GM23338 (cell line): ENCODE data around the gene STK39. TPM values are rescaled to one million over a fixed set of nuclear protein-coding genes. Genes with fewer than 3 reads are reported as not detected.

Experiments used
- ATAC-seq: fragments of 200-7000 bp; cut with Tn5 transposase; 3 replicates; pipeline ENCODE4 v1.9.1; 2020
- DNase-seq: peaks from one replicate; pipeline ENCODE4 v3.0.0-alpha.2; 2015; ENCODE audit warnings: low spot score
- H2AFZ ChIP-seq: fragments of 200-600 bp; sonication (generic); 2 replicates; pipeline ENCODE4 v1.8.0; 2016; ENCODE audit warnings: antibody characterized with exemption, mild to moderate bottlenecking, moderate library complexity
- H3F3A ChIP-seq: fragments of 200-600 bp; sonication (generic); replicated peaks from 2 replicates; pipeline ENCODE4 v1.8.0; 2017; ENCODE audit warnings: antibody characterized with exemption, mixed run types, low read depth
- H3K27ac ChIP-seq: fragments of 200-600 bp; sonication (generic); 2 replicates; pipeline ENCODE4 v1.6.1; 2016; ENCODE audit warnings: low read depth
- H3K27me3 ChIP-seq: fragments of 200-600 bp; sonication (generic); 2 replicates; pipeline ENCODE4 v1.8.0; 2016; ENCODE audit warnings: mild to moderate bottlenecking, mixed run types, moderate library complexity; ENCODE audit not compliant: insufficient read depth
- H3K36me3 ChIP-seq: fragments of 200-600 bp; sonication (generic); 2 replicates; pipeline ENCODE4 v1.8.0; 2016; ENCODE audit warnings: mild to moderate bottlenecking; ENCODE audit not compliant: insufficient read depth
- H3K4me1 ChIP-seq: fragments of 200-600 bp; sonication (generic); 2 replicates; pipeline ENCODE4 v1.8.0; 2016; ENCODE audit warnings: mild to moderate bottlenecking, moderate library complexity; ENCODE audit not compliant: insufficient read depth
- H3K4me2 ChIP-seq: fragments of 200-600 bp; sonication (generic); 2 replicates; pipeline ENCODE4 v1.7.1; 2017; ENCODE audit warnings: mixed run types
- H3K4me3 ChIP-seq: fragments of 200-600 bp; sonication (generic); 2 replicates; pipeline ENCODE4 v1.6.1; 2016; ENCODE audit warnings: mixed run types
- H3K79me2 ChIP-seq: fragments of 200-600 bp; sonication (generic); replicated peaks from 2 replicates; pipeline ENCODE4 v1.8.0; 2017; ENCODE audit warnings: mild to moderate bottlenecking; ENCODE audit not compliant: insufficient read depth
- H3K9me2 ChIP-seq: fragments of 200-600 bp; sonication (generic); 2 replicates; pipeline ENCODE4 v1.8.0; 2017; ENCODE audit not compliant: insufficient read depth
- H4K20me1 ChIP-seq: fragments of 200-600 bp; sonication (generic); replicated peaks from 2 replicates; pipeline ENCODE4 v1.8.0; 2017; ENCODE audit warnings: mild to moderate bottlenecking; ENCODE audit not compliant: insufficient read depth
- H3K27ac Mint-ChIP-seq: 2 replicates; pipeline ENCODE4 v1.8.0; 2020; ENCODE audit warnings: inconsistent platforms, mild to moderate bottlenecking, moderate library complexity, mixed read lengths
- H3K27me3 Mint-ChIP-seq: 3 replicates; pipeline ENCODE4 v1.8.0; 2022; ENCODE audit warnings: low read depth, mild to moderate bottlenecking, moderate library complexity, mixed read lengths, inconsistent platforms; ENCODE audit not compliant: insufficient read depth, poor library complexity
- H3K36me3 Mint-ChIP-seq: 3 replicates; pipeline ENCODE4 v1.8.0; 2021; ENCODE audit warnings: low read depth, mild to moderate bottlenecking, inconsistent platforms, moderate library complexity, mixed read lengths
- H3K4me1 Mint-ChIP-seq: 3 replicates; pipeline ENCODE4 v1.8.0; 2020; ENCODE audit warnings: mild to moderate bottlenecking, inconsistent platforms, mixed read lengths
- H3K4me3 Mint-ChIP-seq: 3 replicates; pipeline ENCODE4 v1.8.0; 2021; ENCODE audit warnings: moderate library complexity, mild to moderate bottlenecking, inconsistent platforms, mixed read lengths
- H3K9me3 Mint-ChIP-seq: 3 replicates; pipeline ENCODE4 v1.8.0; 2020; ENCODE audit warnings: moderate library complexity, mild to moderate bottlenecking, inconsistent platforms, mixed read lengths
- CTCF ChIP-seq, 2 experiments: fragments of 200-600 bp in 1 of 2; sonication (generic) in 1 of 2; conservative IDR thresholded peaks; 2 replicates each; pipeline versions ENCODE4 v1.5.1 to v1.6.1; 2016 to 2017; ENCODE audit warnings: antibody characterized with exemption in 2 of 2, low read depth in 2 of 2, mild to moderate bottlenecking in 2 of 2, moderate library complexity in 1 of 2
- ETS1 ChIP-seq: IDR thresholded peaks from 2 replicates; pipeline ENCODE4 v1.6.1; 2016; ENCODE audit warnings: antibody characterized with exemption
- EZH2 ChIP-seq: fragments of 200-600 bp; sonication (generic); IDR thresholded peaks from one replicate; pipeline ENCODE4 v1.8.0; 2017; ENCODE audit warnings: antibody characterized with exemption, mild to moderate bottlenecking, low read depth; ENCODE audit not compliant: unreplicated experiment
- EZH2phosphoT487 ChIP-seq: fragments of 200-600 bp; sonication (generic); IDR thresholded peaks from one replicate; pipeline ENCODE4 v1.8.1; 2018; ENCODE audit warnings: antibody characterized with exemption; ENCODE audit not compliant: unreplicated experiment
- NANOG ChIP-seq: IDR thresholded peaks from 2 replicates; pipeline ENCODE4 v1.6.1; 2016; ENCODE audit warnings: antibody characterized with exemption, borderline replicate concordance
- POLR2AphosphoS5 ChIP-seq: IDR thresholded peaks from 2 replicates; pipeline ENCODE4 v1.6.1; 2016; ENCODE audit warnings: antibody characterized with exemption, low read depth
- STAT1 ChIP-seq: IDR thresholded peaks from one replicate; pipeline ENCODE4 v1.6.1; 2016; ENCODE audit warnings: antibody characterized with exemption; ENCODE audit not compliant: unreplicated experiment
- ZNF331 ChIP-seq: fragments of 250-450 bp; sonication (Bioruptor Pico); IDR thresholded peaks from 2 replicates; pipeline ENCODE4 v1.5.0; 2020; ENCODE audit warnings: low read depth, mild to moderate bottlenecking, moderate library complexity
- polyA plus RNA-seq: library from polyadenylated mRNA; unstranded; fragments of >200 nt; fragmentation: Nextera tagmentation; extraction: Ambion mirVana; gene quantifications from 2 replicates; pipeline ENCODE4 v1.2.1, GENCODE V29; 2016
- total RNA-seq: library from RNA; depleted of rRNA; stranded (reverse); fragments of >200 nt; shearing (Covaris generic); gene quantifications from 2 replicates; pipeline ENCODE4 v1.2.3, GENCODE V29; 2014
- TF ChIP-seq, protein P1 (sequence below): IDR thresholded peaks from one replicate; pipeline ENCODE4 v1.6.1; 2018; ENCODE audit warnings: antibody characterized with exemption; ENCODE audit not compliant: unreplicated experiment
- TF ChIP-seq, protein P2 (sequence below): fragments of 250-450 bp; sonication (Bioruptor Pico); IDR thresholded peaks from 2 replicates; pipeline ENCODE4 v1.5.0; 2020; ENCODE audit warnings: mild to moderate bottlenecking, moderate library complexity

The STK39 gene
- total and polyA plus RNA-seq, 2 experiments from 2014 or later = 9.5 to 16.9 TPM

DNA sequence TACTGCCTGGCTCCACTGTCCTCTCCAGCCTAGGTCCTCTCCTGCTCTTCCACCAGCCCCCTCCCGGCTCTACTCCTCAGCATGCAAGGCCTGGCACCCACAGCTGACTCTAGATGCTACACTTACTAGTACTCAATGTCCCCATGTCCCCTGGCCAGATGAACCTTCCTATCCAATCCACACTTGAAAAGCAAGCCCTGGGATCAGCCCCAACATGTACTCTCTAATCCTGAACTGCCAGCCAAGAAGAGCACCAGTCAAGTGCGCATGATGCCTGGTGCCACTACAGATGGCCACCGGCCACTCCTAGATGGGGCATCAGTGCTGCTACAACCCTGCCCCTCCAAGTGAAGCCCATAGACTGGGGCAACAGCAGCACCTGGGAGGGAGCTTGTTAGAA, 168.2 kb downstream of the STK39 start:
- peaks cover 5% of the 10 kb centered on the region; the same call in 2 of the 3 replicates for H3K36me3 Mint-ChIP-seq
- H4K20me1 ChIP-seq = no peaks in the 10 kb centered on the region
- H2AFZ ChIP-seq = no peak overlapping the region
- no peaks in the 10 kb centered on the region for H3K27me3 ChIP-seq
- no peaks in the 10 kb centered on the region for H3K9me2 ChIP-seq
- no peak overlapping the region for H3K27ac Mint-ChIP-seq
- H3K4me3 Mint-ChIP-seq = no peak overlapping the region
- H3K79me2 ChIP-seq = no peaks in the 10 kb centered on the region
- DNase-seq = no peak
- no peak overlapping the region for H3K27ac ChIP-seq
- H3K36me3 ChIP-seq = no peaks in the 10 kb centered on the region
- no peak for ATAC-seq
- no peaks in the 10 kb centered on the region; the same call in 1 of the 3 replicates for H3K9me3 Mint-ChIP-seq
- peaks cover 4% of the 10 kb centered on the region; the same call in 1 of the 2 replicates for H3K4me1 ChIP-seq
- no peak for TF ChIP-seq EZH2
- no peak for TF ChIP-seq ZNF331
- H3K27me3 Mint-ChIP-seq = peaks cover 2% of the 10 kb centered on the region
- H3K4me3 ChIP-seq = no peak overlapping the region
- H3K4me2 ChIP-seq = no peak overlapping the region
- H3K4me1 Mint-ChIP-seq = peaks cover 7% of the 10 kb centered on the region
- no peaks in the 10 kb centered on the region for H3F3A ChIP-seq

GRCh38 chr2:168076731-168077130, 170.7 kb downstream of the STK39 start:
- H3K4me1 ChIP-seq = no peaks in the 10 kb centered on the region
- H4K20me1 ChIP-seq = no peaks in the 10 kb centered on the region
- Mint-ChIP-seq H3K4me1 (peaks cover 3% of the 10 kb centered on the region; the same call in 1 of the 3 replicates), H3K4me3 (no peak overlapping the region), H3K36me3 (peaks cover 5% of the 10 kb centered on the region; the same call in 2 of the 3 replicates), H3K27me3 (no peaks in the 10 kb centered on the region), H3K27ac (no peak overlapping the region), H3K9me3 (no peaks in the 10 kb centered on the region; the same call in 1 of the 3 replicates)
- no peaks in the 10 kb centered on the region for H3F3A ChIP-seq
- no peak for DNase-seq
- H3K4me2 ChIP-seq = no peak overlapping the region
- H3K27me3 ChIP-seq = no peaks in the 10 kb centered on the region
- ATAC-seq = no peak
- no peaks in the 10 kb centered on the region for H3K36me3 ChIP-seq
- no peaks in the 10 kb centered on the region for H3K79me2 ChIP-seq
- no peak overlapping the region for H3K27ac ChIP-seq
- no peak overlapping the region for H3K4me3 ChIP-seq
- no peaks in the 10 kb centered on the region for H3K9me2 ChIP-seq
- H2AFZ ChIP-seq = no peak overlapping the region
- TF ChIP-seq NANOG = no peak
- TF ChIP-seq ETS1 = no peak
- TF ChIP-seq STAT1 = no peak
- no peak for TF ChIP-seq ZNF331
- no peak for TF ChIP-seq EZH2phosphoT487
- TF ChIP-seq POLR2AphosphoS5 = no peak
- TF ChIP-seq, protein P1, sequence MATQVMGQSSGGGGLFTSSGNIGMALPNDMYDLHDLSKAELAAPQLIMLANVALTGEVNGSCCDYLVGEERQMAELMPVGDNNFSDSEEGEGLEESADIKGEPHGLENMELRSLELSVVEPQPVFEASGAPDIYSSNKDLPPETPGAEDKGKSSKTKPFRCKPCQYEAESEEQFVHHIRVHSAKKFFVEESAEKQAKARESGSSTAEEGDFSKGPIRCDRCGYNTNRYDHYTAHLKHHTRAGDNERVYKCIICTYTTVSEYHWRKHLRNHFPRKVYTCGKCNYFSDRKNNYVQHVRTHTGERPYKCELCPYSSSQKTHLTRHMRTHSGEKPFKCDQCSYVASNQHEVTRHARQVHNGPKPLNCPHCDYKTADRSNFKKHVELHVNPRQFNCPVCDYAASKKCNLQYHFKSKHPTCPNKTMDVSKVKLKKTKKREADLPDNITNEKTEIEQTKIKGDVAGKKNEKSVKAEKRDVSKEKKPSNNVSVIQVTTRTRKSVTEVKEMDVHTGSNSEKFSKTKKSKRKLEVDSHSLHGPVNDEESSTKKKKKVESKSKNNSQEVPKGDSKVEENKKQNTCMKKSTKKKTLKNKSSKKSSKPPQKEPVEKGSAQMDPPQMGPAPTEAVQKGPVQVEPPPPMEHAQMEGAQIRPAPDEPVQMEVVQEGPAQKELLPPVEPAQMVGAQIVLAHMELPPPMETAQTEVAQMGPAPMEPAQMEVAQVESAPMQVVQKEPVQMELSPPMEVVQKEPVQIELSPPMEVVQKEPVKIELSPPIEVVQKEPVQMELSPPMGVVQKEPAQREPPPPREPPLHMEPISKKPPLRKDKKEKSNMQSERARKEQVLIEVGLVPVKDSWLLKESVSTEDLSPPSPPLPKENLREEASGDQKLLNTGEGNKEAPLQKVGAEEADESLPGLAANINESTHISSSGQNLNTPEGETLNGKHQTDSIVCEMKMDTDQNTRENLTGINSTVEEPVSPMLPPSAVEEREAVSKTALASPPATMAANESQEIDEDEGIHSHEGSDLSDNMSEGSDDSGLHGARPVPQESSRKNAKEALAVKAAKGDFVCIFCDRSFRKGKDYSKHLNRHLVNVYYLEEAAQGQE = no peak
- TF ChIP-seq, protein P2, sequence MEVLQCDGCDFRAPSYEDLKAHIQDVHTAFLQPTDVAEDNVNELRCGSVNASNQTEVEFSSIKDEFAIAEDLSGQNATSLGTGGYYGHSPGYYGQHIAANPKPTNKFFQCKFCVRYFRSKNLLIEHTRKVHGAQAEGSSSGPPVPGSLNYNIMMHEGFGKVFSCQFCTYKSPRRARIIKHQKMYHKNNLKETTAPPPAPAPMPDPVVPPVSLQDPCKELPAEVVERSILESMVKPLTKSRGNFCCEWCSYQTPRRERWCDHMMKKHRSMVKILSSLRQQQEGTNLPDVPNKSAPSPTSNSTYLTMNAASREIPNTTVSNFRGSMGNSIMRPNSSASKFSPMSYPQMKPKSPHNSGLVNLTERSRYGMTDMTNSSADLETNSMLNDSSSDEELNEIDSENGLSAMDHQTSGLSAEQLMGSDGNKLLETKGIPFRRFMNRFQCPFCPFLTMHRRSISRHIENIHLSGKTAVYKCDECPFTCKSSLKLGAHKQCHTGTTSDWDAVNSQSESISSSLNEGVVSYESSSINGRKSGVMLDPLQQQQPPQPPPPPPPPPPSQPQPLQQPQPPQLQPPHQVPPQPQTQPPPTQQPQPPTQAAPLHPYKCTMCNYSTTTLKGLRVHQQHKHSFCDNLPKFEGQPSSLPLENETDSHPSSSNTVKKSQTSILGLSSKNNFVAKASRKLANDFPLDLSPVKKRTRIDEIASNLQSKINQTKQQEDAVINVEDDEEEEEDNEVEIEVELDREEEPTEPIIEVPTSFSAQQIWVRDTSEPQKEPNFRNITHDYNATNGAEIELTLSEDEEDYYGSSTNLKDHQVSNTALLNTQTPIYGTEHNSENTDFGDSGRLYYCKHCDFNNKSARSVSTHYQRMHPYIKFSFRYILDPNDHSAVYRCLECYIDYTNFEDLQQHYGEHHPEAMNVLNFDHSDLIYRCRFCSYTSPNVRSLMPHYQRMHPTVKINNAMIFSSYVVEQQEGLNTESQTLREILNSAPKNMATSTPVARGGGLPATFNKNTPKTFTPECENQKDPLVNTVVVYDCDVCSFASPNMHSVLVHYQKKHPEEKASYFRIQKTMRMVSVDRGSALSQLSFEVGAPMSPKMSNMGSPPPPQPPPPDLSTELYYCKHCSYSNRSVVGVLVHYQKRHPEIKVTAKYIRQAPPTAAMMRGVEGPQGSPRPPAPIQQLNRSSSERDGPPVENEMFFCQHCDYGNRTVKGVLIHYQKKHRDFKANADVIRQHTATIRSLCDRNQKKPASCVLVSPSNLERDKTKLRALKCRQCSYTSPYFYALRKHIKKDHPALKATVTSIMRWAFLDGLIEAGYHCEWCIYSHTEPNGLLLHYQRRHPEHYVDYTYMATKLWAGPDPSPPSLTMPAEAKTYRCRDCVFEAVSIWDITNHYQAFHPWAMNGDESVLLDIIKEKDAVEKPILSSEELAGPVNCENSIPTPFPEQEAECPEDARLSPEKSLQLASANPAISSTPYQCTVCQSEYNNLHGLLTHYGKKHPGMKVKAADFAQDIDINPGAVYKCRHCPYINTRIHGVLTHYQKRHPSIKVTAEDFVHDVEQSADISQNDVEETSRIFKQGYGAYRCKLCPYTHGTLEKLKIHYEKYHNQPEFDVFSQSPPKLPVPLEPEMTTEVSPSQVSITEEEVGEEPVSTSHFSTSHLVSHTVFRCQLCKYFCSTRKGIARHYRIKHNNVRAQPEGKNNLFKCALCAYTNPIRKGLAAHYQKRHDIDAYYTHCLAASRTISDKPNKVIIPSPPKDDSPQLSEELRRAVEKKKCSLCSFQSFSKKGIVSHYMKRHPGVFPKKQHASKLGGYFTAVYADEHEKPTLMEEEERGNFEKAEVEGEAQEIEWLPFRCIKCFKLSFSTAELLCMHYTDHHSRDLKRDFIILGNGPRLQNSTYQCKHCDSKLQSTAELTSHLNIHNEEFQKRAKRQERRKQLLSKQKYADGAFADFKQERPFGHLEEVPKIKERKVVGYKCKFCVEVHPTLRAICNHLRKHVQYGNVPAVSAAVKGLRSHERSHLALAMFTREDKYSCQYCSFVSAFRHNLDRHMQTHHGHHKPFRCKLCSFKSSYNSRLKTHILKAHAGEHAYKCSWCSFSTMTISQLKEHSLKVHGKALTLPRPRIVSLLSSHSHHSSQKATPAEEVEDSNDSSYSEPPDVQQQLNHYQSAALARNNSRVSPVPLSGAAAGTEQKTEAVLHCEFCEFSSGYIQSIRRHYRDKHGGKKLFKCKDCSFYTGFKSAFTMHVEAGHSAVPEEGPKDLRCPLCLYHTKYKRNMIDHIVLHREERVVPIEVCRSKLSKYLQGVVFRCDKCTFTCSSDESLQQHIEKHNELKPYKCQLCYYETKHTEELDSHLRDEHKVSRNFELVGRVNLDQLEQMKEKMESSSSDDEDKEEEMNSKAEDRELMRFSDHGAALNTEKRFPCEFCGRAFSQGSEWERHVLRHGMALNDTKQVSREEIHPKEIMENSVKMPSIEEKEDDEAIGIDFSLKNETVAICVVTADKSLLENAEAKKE (CRISPR knock-in tag) = no peak
- TF ChIP-seq CTCF (conservative IDR thresholded peaks at IDR 0.05; ENCODE audit: low read depth in 2 of 2) = no peak
